K562 (cell line): ENCODE data around the gene OR1N1. TPM values are rescaled to one million over a fixed set of nuclear protein-coding genes. Genes with fewer than 3 reads are reported as not detected.
A peak's percentile ranks its signal among the peaks of the same experiment; 100 is the strongest.

Source experiments
- ATAC-seq: fragments of 200-7000 bp; cut with Tn5 transposase; 3 replicates; pipeline ENCODE4 v1.9.1; 2020; ENCODE audit warnings: moderate library complexity
- BruUV-seq: library from RNA; stranded (reverse); fragments of 400-500 nt; replicated peaks from 2 replicates; lab custom pipeline; 2021; lab: Mats Ljungman, UMichigan
- CTCF ChIA-PET: fragments of 300-600 bp; formaldehyde crosslinking; extraction: SDS; loops from one replicate; lab custom pipeline; 2021; ENCODE audit warnings: low intra/inter-chr PET ratio; lab: Yijun Ruan, JAX
- POLR2A ChIA-PET: fragments of 300-600, 350-650 bp; sonication (Branson Sonifier 250); formaldehyde crosslinking; extraction: SDS; loops from one replicate; lab custom pipeline; 2021; ENCODE audit warnings: antibody characterized with exemption, inconsistent platforms; lab: Yijun Ruan, JAX
- DNase-seq, 4 experiments: peaks; one replicate each; pipeline versions ENCODE4 v3.0.0 to v3.0.0-alpha.2; 2011 to 2018; ENCODE audit warnings: low spot score in 3 of 4, mixed read lengths in 3 of 4; ENCODE audit errors: extremely low read depth in 1 of 4
- FAIRE-seq: peaks from 2 replicates; lab custom pipeline; 2011; peaks lifted over from hg19 to GRCh38; lab: Jason Lieb, UNC
- H2AFZ ChIP-seq: 2 replicates; pipeline ENCODE4 v1.6.0; 2011; ENCODE audit warnings: low read depth, low read length, control low read depth, inconsistent platforms
- H3K27ac ChIP-seq: fragments of 200-600 bp; 3 replicates; pipeline ENCODE4 v1.8.0; 2011; ENCODE audit warnings: low read depth, mild to moderate bottlenecking, control low read depth, inconsistent platforms, low read length, moderate library complexity, mixed read lengths; ENCODE audit errors: extremely low read depth
- H3K27me3 ChIP-seq, 2 experiments: fragments of 300-600 bp in 1 of 2; 2 replicates in 1 of 2; 3 replicates in 1 of 2; pipeline versions ENCODE4 v1.6.0 to v1.8.0; 2011; ENCODE audit warnings: inconsistent platforms in 2 of 2, low read length in 2 of 2, mild to moderate bottlenecking in 1 of 2, mixed read lengths in 1 of 2, moderate library complexity in 1 of 2; ENCODE audit not compliant: control insufficient read depth in 2 of 2, insufficient read depth in 2 of 2
- H3K36me3 ChIP-seq: fragments of 300-600 bp; 3 replicates; pipeline ENCODE4 v1.8.0; 2011; ENCODE audit warnings: mild to moderate bottlenecking, low read length, inconsistent platforms; ENCODE audit not compliant: control insufficient read depth, insufficient read depth
- H3K4me1 ChIP-seq, 2 experiments: fragments of 200-600 bp in 1 of 2; replicated peaks in 1 of 2; 2 replicates in 1 of 2; 3 replicates in 1 of 2; pipeline versions ENCODE4 v1.5.1 to v1.8.0; 2011; ENCODE audit warnings: inconsistent platforms in 2 of 2, low read length in 2 of 2, mild to moderate bottlenecking in 1 of 2, mixed read lengths in 1 of 2, moderate library complexity in 1 of 2; ENCODE audit not compliant: control insufficient read depth in 2 of 2, insufficient read depth in 2 of 2
- H3K4me2 ChIP-seq: 2 replicates; pipeline ENCODE4 v1.6.1; 2011; ENCODE audit warnings: low read length, control low read depth, inconsistent platforms, mixed read lengths; ENCODE audit not compliant: insufficient read depth
- H3K4me3 ChIP-seq: fragments of 200-600 bp; sonication (generic), shearing (Covaris generic); 2 replicates; pipeline ENCODE4 v1.5.1; 2016; ENCODE audit warnings: control low read depth, inconsistent platforms
- H3K79me2 ChIP-seq: fragments of 200-600 bp; 3 replicates; pipeline ENCODE4 v1.8.0; 2011; ENCODE audit warnings: low read length, inconsistent platforms; ENCODE audit not compliant: control insufficient read depth, insufficient read depth
- H3K9ac ChIP-seq, 2 experiments: 2 replicates each; pipeline versions ENCODE4 v1.6.0 to v1.6.1; 2011; ENCODE audit warnings: low read depth in 2 of 2, low read length in 2 of 2, control low read depth in 1 of 2, inconsistent platforms in 1 of 2, mild to moderate bottlenecking in 1 of 2, mixed read lengths in 1 of 2; ENCODE audit not compliant: insufficient read depth in 1 of 2
- H3K9me1 ChIP-seq: one replicate; pipeline ENCODE4 v1.6.0; 2011; ENCODE audit warnings: inconsistent platforms, mild to moderate bottlenecking, low read length, moderate library complexity; ENCODE audit not compliant: control insufficient read depth, insufficient read depth
- H3K9me3 ChIP-seq: replicated peaks from 2 replicates; pipeline ENCODE4 v1.5.1; 2011; ENCODE audit warnings: low read depth, low read length, inconsistent platforms; ENCODE audit not compliant: control insufficient read depth, insufficient read depth
- H4K20me1 ChIP-seq: replicated peaks from 2 replicates; pipeline ENCODE4 v1.6.1; 2011; ENCODE audit warnings: low read length, inconsistent platforms, mixed read lengths; ENCODE audit not compliant: control insufficient read depth, insufficient read depth
- C11orf30 ChIP-seq: fragments of 450-650 bp; IDR thresholded peaks from 2 replicates; pipeline ENCODE4 v1.6.1; 2016; ENCODE audit warnings: low read depth, mild to moderate bottlenecking
- CHD4 ChIP-seq: fragments of 200-600 bp; sonication (generic); IDR thresholded peaks from 3 replicates; pipeline ENCODE4 v1.6.1; 2012; ENCODE audit warnings: low read depth, mild to moderate bottlenecking, mixed read lengths, low read length, inconsistent platforms; ENCODE audit not compliant: insufficient read depth, insufficient replicate concordance, poor library complexity, severe bottlenecking
- CREM ChIP-seq: IDR thresholded peaks from 2 replicates; pipeline ENCODE4 v1.6.1; 2014; ENCODE audit warnings: antibody characterized with exemption, low read depth
- CXXC5 ChIP-seq: fragments of 250-450 bp; sonication (Bioruptor Pico); IDR thresholded peaks from 2 replicates; pipeline ENCODE4 v1.8.0; 2022; ENCODE audit warnings: inconsistent platforms, mild to moderate bottlenecking, moderate library complexity
- ETS2 ChIP-seq: IDR thresholded peaks from 2 replicates; pipeline ENCODE4 v1.6.1; 2016; ENCODE audit warnings: borderline replicate concordance, missing genetic modification characterization, mild to moderate bottlenecking, moderate library complexity, missing compliant biosample characterization; ENCODE audit not compliant: poor library complexity, severe bottlenecking
- FOXK1 ChIP-seq: sonication (generic); formaldehyde crosslinking; IDR thresholded peaks from 2 replicates; pipeline ENCODE4 v1.8.0; 2022; ENCODE audit warnings: missing genetic modification reagents, mild to moderate bottlenecking, borderline replicate concordance
- MAFF ChIP-seq: IDR thresholded peaks from 2 replicates; pipeline ENCODE4 v1.6.1; 2012; ENCODE audit warnings: low read length, improper control_type of control experiment
- MAFG ChIP-seq: fragments of 450-650 bp; conservative IDR thresholded peaks from 2 replicates; pipeline ENCODE4 v1.6.1; 2016; ENCODE audit warnings: missing genetic modification characterization, missing compliant biosample characterization
- MAFK ChIP-seq: IDR thresholded peaks from 2 replicates; pipeline ENCODE4 v1.6.1; 2011; ENCODE audit warnings: low read length, improper control_type of control experiment
- MEIS2 ChIP-seq: fragments of 450-650 bp; IDR thresholded peaks from 2 replicates; pipeline ENCODE4 v1.6.1; 2014; ENCODE audit warnings: mild to moderate bottlenecking; ENCODE audit not compliant: partially characterized antibody
- PHB2 ChIP-seq: fragments of 450-650 bp; IDR thresholded peaks from 2 replicates; pipeline ENCODE4 v1.6.1; 2017; ENCODE audit warnings: low read depth
- RAD51 ChIP-seq: fragments of 450-650 bp; IDR thresholded peaks from 2 replicates; pipeline ENCODE4 v1.7.1; 2016; ENCODE audit warnings: low read depth, mild to moderate bottlenecking, borderline replicate concordance
- TGIF2 ChIP-seq: sonication (generic); formaldehyde crosslinking; IDR thresholded peaks from 2 replicates; pipeline ENCODE4 v1.8.1; 2022; ENCODE audit warnings: mild to moderate bottlenecking, missing genetic modification reagents, moderate library complexity
- ZNF232 ChIP-seq: sonication (generic); formaldehyde crosslinking; IDR thresholded peaks from 2 replicates; pipeline ENCODE4 v1.8.0; 2022; ENCODE audit warnings: mild to moderate bottlenecking, missing genetic modification reagents
- ZNF316 ChIP-seq: fragments of 450-650 bp; IDR thresholded peaks from 2 replicates; pipeline ENCODE4 v1.6.1; 2016
- WGBS: fragments of 100-300 bp; shearing (Covaris generic); methylation state at CpG from one replicate; pipeline ENCODE4 v1.1.6; 2016; ENCODE audit warnings: low coverage, mixed read lengths; ENCODE audit not compliant: insufficient coverage; ENCODE audit errors: missing lambda C conversion rate; 5-methylcytosine and 5-hydroxymethylcytosine counted together
- in situ Hi-C: fragments of 300-500 bp; cut with MboI; formaldehyde crosslinking; loops from 4 replicates; pipeline ENCODE4 v1.15.0; 2018; ENCODE audit warnings: inconsistent platforms, mixed read lengths
- intact Hi-C: fragments of 100-400 bp; cut with micrococcal nuclease; formaldehyde crosslinking; loops from 2 replicates; pipeline ENCODE4 v1.14.2; 2022
- polyA plus RNA-seq, 8 experiments: library from polyadenylated mRNA; depleted of rRNA in 4 of 8; stranded (reverse) in 5 of 8; unstranded in 3 of 8; fragments of >200 nt; fragmentation: Nextera tagmentation in 2 of 8; fragmentation: Illumina TruSeq in 1 of 8; extraction: Ambion mirVana in 2 of 8; extraction: Trizol in 1 of 8; gene quantifications; 2 replicates each; pipeline versions ENCODE4 v1.2.1 to v1.2.3, GENCODE V29; 2011 to 2014; ENCODE audit warnings: inconsistent platforms in 1 of 8, missing spikeins in 1 of 8
- total RNA-seq, 7 experiments: library from RNA; depleted of rRNA in 6 of 7; stranded (reverse); fragments of >200 nt in 6 of 7; fragmentation: Illumina TruSeq in 2 of 7; extraction: Trizol in 2 of 7; gene quantifications; 2 replicates each; pipeline versions ENCODE4 v1.2.1 to v1.2.3, GENCODE V29; 2011 to 2021; ENCODE audit warnings: low replicate concordance in 1 of 7
- TF ChIP-seq, protein P1 (sequence below), 2 experiments: fragments of 450-650 bp in 1 of 2; sonication (generic) in 1 of 2; formaldehyde crosslinking in 1 of 2; IDR thresholded peaks in 1 of 2; conservative IDR thresholded peaks in 1 of 2; 2 replicates each; pipeline versions ENCODE4 v1.6.1 to v1.8.1; 2016 to 2023; ENCODE audit warnings: mild to moderate bottlenecking in 2 of 2, moderate library complexity in 2 of 2, inconsistent platforms in 1 of 2, missing genetic modification reagents in 1 of 2
- TF ChIP-seq, protein P2 (sequence below): fragments of 450-650 bp; IDR thresholded peaks from 2 replicates; pipeline ENCODE4 v1.6.1; 2016
- TF ChIP-seq, protein P3 (sequence below): IDR thresholded peaks from 2 replicates; pipeline ENCODE4 v1.6.1; 2014; ENCODE audit warnings: antibody characterized with exemption

Gene OR1N1
- total and polyA plus RNA-seq, 9 of the 15 experiments (the other 6 are each of a cell fraction or from before 2014, with no cell fraction given): not detected

DNA sequence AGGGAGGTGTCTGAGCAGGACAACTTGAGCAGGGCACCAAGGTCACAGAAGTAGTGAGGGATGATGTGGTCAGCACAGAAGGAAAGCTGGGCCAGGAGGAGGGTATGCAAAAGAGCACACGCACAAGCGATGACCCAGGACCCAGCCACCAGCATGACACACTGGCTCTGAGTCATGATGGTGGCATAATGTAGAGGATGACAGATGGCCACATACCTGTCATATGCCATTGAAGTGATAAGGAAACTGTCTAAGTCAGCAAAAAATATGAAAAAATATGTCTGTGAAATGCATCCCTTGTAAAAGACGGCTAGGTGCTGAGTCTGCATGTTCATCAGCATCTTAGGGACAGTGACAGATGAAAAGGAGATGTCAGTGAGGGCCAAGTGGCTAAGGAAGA lies 49.7 kb downstream of the OR1N1 start:
- CTCF ChIA-PET: no interaction called here
- H3K27ac ChIP-seq: no peak overlapping the region
- H2AFZ ChIP-seq: no peak overlapping the region
- DNase-seq (peak in 1 of 4 experiments; percentile 11), ATAC-seq (no peak), FAIRE-seq (no peak)
- 0% methylated on average over 3 of the region's 3 CpGs for WGBS
- no peak overlapping the region for H3K4me2 ChIP-seq
- BruUV-seq: no TSS peak
- in situ Hi-C loops (no loop called here), intact Hi-C loops (no loop called here)
- H3K9me3 ChIP-seq: no peaks in the 10 kb centered on the region
- no peak overlapping the region for H3K9ac ChIP-seq
- H3K4me3 ChIP-seq: no peak overlapping the region
- H3K4me1 ChIP-seq: peaks cover 0 to 4% of the 10 kb centered on the region in 2 experiments; a peak in 2 of 5 replicates
- H4K20me1 ChIP-seq: no peaks in the 10 kb centered on the region
- H3K27me3 ChIP-seq: peaks cover 3 to 16% of the 10 kb centered on the region in 2 experiments; a peak in 3 of 5 replicates
- POLR2A ChIA-PET: interaction anchor here (0.8 kb wide), 1 partner anchor 9 kb away, joined by 3 read pairs; no protein-coding TSS in a partner anchor
- no peaks in the 10 kb centered on the region for H3K9me1 ChIP-seq
- H3K36me3 ChIP-seq: no peaks in the 10 kb centered on the region
- no peaks in the 10 kb centered on the region for H3K79me2 ChIP-seq
- TF ChIP-seq MAFG (tag) (peak; percentile 91), CXXC5 (CRISPR knock-in tag) (no peak), CHD4 (no peak), ETS2 (tag) (no peak), CREM (no peak), RAD51 (no peak), TGIF2 (no peak), MAFK (peak; percentile 89), PHB2 (no peak), MEIS2 (peak; percentile 64), ZNF316 (peak; percentile 97), FOXK1 (no peak), ZNF232 (no peak), C11orf30 (peak; percentile 94), MAFF (peak; percentile 89)
- TF ChIP-seq, protein P1, sequence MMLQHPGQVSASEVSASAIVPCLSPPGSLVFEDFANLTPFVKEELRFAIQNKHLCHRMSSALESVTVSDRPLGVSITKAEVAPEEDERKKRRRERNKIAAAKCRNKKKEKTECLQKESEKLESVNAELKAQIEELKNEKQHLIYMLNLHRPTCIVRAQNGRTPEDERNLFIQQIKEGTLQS (IDR thresholded peaks at IDR 0.05): peak; percentile 56
- TF ChIP-seq, protein P1 (CRISPR knock-in tag; conservative IDR thresholded peaks at IDR 0.05): no peak
- TF ChIP-seq, protein P2, sequence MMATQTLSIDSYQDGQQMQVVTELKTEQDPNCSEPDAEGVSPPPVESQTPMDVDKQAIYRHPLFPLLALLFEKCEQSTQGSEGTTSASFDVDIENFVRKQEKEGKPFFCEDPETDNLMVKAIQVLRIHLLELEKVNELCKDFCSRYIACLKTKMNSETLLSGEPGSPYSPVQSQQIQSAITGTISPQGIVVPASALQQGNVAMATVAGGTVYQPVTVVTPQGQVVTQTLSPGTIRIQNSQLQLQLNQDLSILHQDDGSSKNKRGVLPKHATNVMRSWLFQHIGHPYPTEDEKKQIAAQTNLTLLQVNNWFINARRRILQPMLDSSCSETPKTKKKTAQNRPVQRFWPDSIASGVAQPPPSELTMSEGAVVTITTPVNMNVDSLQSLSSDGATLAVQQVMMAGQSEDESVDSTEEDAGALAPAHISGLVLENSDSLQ: 0 out of 2 replicates have a peak, but pooled peaks have one; percentile 15
- TF ChIP-seq, protein P3, sequence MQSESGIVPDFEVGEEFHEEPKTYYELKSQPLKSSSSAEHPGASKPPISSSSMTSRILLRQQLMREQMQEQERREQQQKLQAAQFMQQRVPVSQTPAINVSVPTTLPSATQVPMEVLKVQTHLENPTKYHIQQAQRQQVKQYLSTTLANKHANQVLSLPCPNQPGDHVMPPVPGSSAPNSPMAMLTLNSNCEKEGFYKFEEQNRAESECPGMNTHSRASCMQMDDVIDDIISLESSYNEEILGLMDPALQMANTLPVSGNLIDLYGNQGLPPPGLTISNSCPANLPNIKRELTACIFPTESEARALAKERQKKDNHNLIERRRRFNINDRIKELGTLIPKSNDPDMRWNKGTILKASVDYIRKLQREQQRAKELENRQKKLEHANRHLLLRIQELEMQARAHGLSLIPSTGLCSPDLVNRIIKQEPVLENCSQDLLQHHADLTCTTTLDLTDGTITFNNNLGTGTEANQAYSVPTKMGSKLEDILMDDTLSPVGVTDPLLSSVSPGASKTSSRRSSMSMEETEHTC: no peak
